ENCODE results near the gene ATP2C2.

- TF ChIP-seq CTCF (IDR thresholded peaks at IDR 0.05) (no peak), POLR2A (IDR thresholded peaks at IDR 0.05) (no peak)
Measured at GRCh38 chr16:84421081-84421937, 53.0 kb downstream of the ATP2C2 start.
